ENCODE data around the gene MICU1.

The MICU1 gene

DNA sequence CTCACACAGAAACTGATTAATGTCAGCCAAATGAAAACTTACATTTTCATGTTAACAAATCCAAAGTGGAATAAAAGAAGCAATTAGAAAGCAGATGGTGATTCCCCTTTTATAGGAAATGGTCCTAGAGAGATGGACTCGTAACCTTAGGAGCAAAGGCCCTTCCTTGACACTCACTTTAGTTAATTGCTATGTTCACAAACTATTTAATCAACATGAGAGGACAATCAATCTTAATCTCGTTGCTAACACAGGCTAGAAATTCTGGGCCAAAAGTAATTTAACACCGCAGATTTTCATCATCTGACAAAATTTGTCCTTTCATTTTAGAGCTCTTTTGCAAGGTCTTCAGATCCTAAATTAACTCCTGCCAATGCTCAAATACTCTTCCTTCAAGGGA, 207.2 kb downstream of the MICU1 start:
- TF ChIP-seq, protein P1, sequence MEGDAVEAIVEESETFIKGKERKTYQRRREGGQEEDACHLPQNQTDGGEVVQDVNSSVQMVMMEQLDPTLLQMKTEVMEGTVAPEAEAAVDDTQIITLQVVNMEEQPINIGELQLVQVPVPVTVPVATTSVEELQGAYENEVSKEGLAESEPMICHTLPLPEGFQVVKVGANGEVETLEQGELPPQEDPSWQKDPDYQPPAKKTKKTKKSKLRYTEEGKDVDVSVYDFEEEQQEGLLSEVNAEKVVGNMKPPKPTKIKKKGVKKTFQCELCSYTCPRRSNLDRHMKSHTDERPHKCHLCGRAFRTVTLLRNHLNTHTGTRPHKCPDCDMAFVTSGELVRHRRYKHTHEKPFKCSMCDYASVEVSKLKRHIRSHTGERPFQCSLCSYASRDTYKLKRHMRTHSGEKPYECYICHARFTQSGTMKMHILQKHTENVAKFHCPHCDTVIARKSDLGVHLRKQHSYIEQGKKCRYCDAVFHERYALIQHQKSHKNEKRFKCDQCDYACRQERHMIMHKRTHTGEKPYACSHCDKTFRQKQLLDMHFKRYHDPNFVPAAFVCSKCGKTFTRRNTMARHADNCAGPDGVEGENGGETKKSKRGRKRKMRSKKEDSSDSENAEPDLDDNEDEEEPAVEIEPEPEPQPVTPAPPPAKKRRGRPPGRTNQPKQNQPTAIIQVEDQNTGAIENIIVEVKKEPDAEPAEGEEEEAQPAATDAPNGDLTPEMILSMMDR (IDR thresholded peaks at IDR 0.05; ENCODE audit: insufficient read depth, low read length, poor library complexity, severe bottlenecking) = no peak

GRCh38 chr10:72417971-72418370, 207.9 kb downstream of the MICU1 start:
- peaks cover 1% of the 10 kb centered on the region; the same call in 1 of the 2 replicates for H3K36me3 ChIP-seq (ENCODE audit: control insufficient read depth, insufficient read depth, low read length)
- no peak for DNase-seq (ENCODE audit: extremely low read depth, insufficient read length)

More for the DNA sequence above, 207.2 kb downstream of the MICU1 start:
- Histone ChIP-seq H3K4me3 (replicated peaks; ENCODE audit: low read depth, low read length) (no peak overlapping the region), H3K27me3 (replicated peaks; ENCODE audit: control insufficient read depth, insufficient read depth, low read length) (no peaks in the 10 kb centered on the region), H3K36me3 (ENCODE audit: control insufficient read depth, insufficient read depth, low read length) (peaks cover 1% of the 10 kb centered on the region; the same call in 1 of the 2 replicates)
- no peak for DNase-seq (ENCODE audit: extremely low read depth, insufficient read length)

GRCh38 chr10:72416661-72417060, 209.2 kb downstream of the MICU1 start:
- Histone ChIP-seq H3K36me3 (ENCODE audit: control insufficient read depth, insufficient read depth, low read length) (no peaks in the 10 kb centered on the region), H3K4me3 (replicated peaks; ENCODE audit: low read depth, low read length) (no peak overlapping the region), H3K27me3 (replicated peaks; ENCODE audit: control insufficient read depth, insufficient read depth, low read length) (no peaks in the 10 kb centered on the region)
- no peak for DNase-seq (ENCODE audit: extremely low read depth, insufficient read length)
- TF ChIP-seq, protein P1 (IDR thresholded peaks at IDR 0.05; ENCODE audit: insufficient read depth, low read length, poor library complexity, severe bottlenecking) = no peak

More at GRCh38 chr10:72417971-72418370, 207.9 kb downstream of the MICU1 start:
- no peak overlapping the region for H3K4me3 ChIP-seq (replicated peaks; ENCODE audit: low read depth, low read length)
- no peaks in the 10 kb centered on the region for H3K27me3 ChIP-seq (replicated peaks; ENCODE audit: control insufficient read depth, insufficient read depth, low read length)
- TF ChIP-seq, protein P1 (IDR thresholded peaks at IDR 0.05; ENCODE audit: insufficient read depth, low read length, poor library complexity, severe bottlenecking) = no peak

DNA sequence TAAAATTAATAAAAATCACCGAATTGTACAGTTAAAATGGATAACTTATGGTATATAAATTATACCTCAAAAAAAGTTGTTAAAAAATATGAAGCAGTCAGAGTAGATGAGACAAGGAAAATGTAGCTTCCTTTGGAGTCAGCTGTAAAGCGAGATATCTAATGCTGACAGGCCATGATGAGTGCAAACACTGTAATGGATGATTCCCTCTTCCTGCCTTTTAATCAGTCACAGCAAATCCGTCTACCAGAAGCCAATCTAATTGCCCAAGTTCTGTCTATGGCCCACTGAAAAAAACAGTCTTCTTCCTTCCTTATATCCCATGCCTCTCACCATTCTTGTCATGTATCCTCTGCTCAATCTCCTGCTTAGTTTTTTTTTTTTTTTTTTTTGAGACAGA, 211.2 kb downstream of the MICU1 start:
- TF ChIP-seq, protein P1 (IDR thresholded peaks at IDR 0.05; ENCODE audit: insufficient read depth, low read length, poor library complexity, severe bottlenecking) = no peak
- Histone ChIP-seq H3K36me3 (ENCODE audit: control insufficient read depth, insufficient read depth, low read length) (no peaks in the 10 kb centered on the region), H3K27me3 (replicated peaks; ENCODE audit: control insufficient read depth, insufficient read depth, low read length) (no peaks in the 10 kb centered on the region), H3K4me3 (replicated peaks; ENCODE audit: low read depth, low read length) (no peak overlapping the region)
- DNase-seq (ENCODE audit: extremely low read depth, insufficient read length) = no peak

- no peak overlapping the region for H3K4me3 ChIP-seq (replicated peaks; ENCODE audit: low read depth, low read length)
- TF ChIP-seq, protein P1 (IDR thresholded peaks at IDR 0.05; ENCODE audit: insufficient read depth, low read length, poor library complexity, severe bottlenecking) = no peak
- H3K27me3 ChIP-seq (replicated peaks; ENCODE audit: control insufficient read depth, insufficient read depth, low read length) = no peaks in the 10 kb centered on the region
- no peak for DNase-seq (ENCODE audit: extremely low read depth, insufficient read length)
- no peaks in the 10 kb centered on the region for H3K36me3 ChIP-seq (ENCODE audit: control insufficient read depth, insufficient read depth, low read length)
These were observed 216.7 kb downstream of the MICU1 start for GRCh38 chr10:72409167-72409566.

Measured in GM06990 (cell line).